ENCODE measurements around the gene SRRM1.
"Not testable (repeated sequence)": the region's sequence is repeated elsewhere in the genome, so short reads cannot be mapped to it uniquely, and the experiment has no call there.

SRRM1 gene

GRCh38 chr1:24643363-24644099 lies 429 bp downstream of the SRRM1 start:
- DNase-seq, result peak in 1 of 2 donors; percentile 52

- peak in 1 of 2 donors; percentile 5 for DNase-seq
These were observed 940 bp downstream of the SRRM1 start for GRCh38 chr1:24644100-24644384.

- DNase-seq, result no peak
These were observed 5.8 kb downstream of the SRRM1 start for GRCh38 chr1:24648919-24649318.

- DNase-seq, result no peak
These were observed 9.3 kb downstream of the SRRM1 start for GRCh38 chr1:24652382-24652781.

GRCh38 chr1:24654010-24654409 lies 10.9 kb downstream of the SRRM1 start:
- no peak for DNase-seq

- no peak for DNase-seq
These were observed 12.9 kb downstream of the SRRM1 start for GRCh38 chr1:24656046-24656445.

GRCh38 chr1:24657781-24658180 lies 14.7 kb downstream of the SRRM1 start:
- DNase-seq, result no peak

- DNase-seq, result no peak
These were observed 16.2 kb downstream of the SRRM1 start for GRCh38 chr1:24659166-24659904.

GRCh38 chr1:24659993-24660665 lies 17.0 kb downstream of the SRRM1 start:
- DNase-seq, result no peak

GRCh38 chr1:24664507-24665033 lies 21.5 kb downstream of the SRRM1 start:
- no peak for DNase-seq

GRCh38 chr1:24666794-24667193 lies 23.7 kb downstream of the SRRM1 start:
- no peak for DNase-seq

- DNase-seq, result not testable (repeated sequence)
These were observed 28.3 kb downstream of the SRRM1 start for GRCh38 chr1:24671372-24671771.

GRCh38 chr1:24672686-24673085 lies 29.6 kb downstream of the SRRM1 start:
- not testable (repeated sequence) for DNase-seq

GRCh38 chr1:24673341-24673740 lies 30.2 kb downstream of the SRRM1 start:
- no peak for DNase-seq

- DNase-seq, result not testable (repeated sequence)
These were observed 35.3 kb downstream of the SRRM1 start for GRCh38 chr1:24678421-24678820.

GRCh38 chr1:24679725-24680124 lies 36.6 kb downstream of the SRRM1 start:
- no peak for DNase-seq

- DNase-seq, result no peak
These were observed 40.6 kb downstream of the SRRM1 start for GRCh38 chr1:24683713-24684162.

GRCh38 chr1:24688033-24688432 lies 44.9 kb downstream of the SRRM1 start:
- DNase-seq, result no peak

GRCh38 chr1:24688621-24689195 lies 45.6 kb downstream of the SRRM1 start:
- peak; percentile 51 to 59 for DNase-seq

GRCh38 chr1:24691051-24691450 lies 47.9 kb downstream of the SRRM1 start:
- no peak for DNase-seq

GRCh38 chr1:24692351-24692980 lies 49.4 kb downstream of the SRRM1 start:
- no peak for DNase-seq

GRCh38 chr1:24693827-24694379 lies 50.8 kb downstream of the SRRM1 start:
- no peak for DNase-seq

All from activated CD4-positive, alpha-beta T cell treated with anti-CD3 and anti-CD28 coated beads for 4 hours (primary cell).